Esophagus muscularis mucosa (tissue), 3 donors: ENCODE data around the gene F5.

Experiments used
- POLR2A ChIP-seq: fragments of 450-650 bp; IDR thresholded peaks from one replicate; pipeline ENCODE4 v1.6.1; 2017; ENCODE audit warnings: antibody characterized with exemption, moderate library complexity, mild to moderate bottlenecking, low read depth
- POLR2AphosphoS5 ChIP-seq, 2 donors: sonication (generic); formaldehyde crosslinking; IDR thresholded peaks; one replicate each; pipeline ENCODE4 v1.6.1; 2017; ENCODE audit warnings: antibody characterized with exemption in 2 of 2
- TF ChIP-seq, protein P1 (sequence below), 3 experiments: fragments of 200-600 bp in 2 of 3; fragments of 450-650 bp in 1 of 3; sonication (generic) in 2 of 3; IDR thresholded peaks; one replicate each; pipeline ENCODE4 v1.5.1; 2017 to 2019; ENCODE audit warnings: antibody characterized with exemption in 3 of 3, mild to moderate bottlenecking in 2 of 3, moderate library complexity in 1 of 3

DNA sequence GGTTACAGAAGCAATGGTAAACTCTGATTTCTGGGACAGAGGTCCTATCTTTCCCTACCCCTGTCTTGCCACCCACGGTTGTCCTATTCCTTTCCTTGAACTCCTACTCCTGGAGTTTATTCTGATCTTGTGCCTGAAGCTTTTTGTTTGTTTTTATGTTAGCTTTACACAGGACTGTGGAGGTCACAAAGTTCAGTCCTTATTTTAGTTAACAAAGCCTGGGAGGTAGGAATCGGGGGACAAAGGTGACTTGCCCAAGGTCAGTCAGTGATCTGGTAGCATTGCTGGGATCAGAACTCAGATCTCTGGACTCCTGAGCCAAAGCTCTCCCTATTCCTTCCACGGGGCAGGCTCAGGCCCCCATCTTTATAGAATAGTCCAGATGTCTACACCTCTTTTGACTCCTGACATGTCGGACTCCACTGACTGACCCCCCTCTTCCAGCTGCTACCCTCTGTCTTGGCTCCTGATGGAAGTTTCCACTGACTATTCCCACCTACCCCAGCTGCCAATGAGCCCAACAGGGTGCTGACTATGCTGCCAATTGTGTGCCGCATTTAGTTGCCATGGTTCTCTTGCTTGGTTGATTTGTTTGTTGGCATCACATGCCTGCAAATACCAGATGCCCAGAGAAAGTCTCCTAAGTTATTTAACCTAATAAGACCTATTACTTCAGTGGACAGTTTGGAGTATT, 9.9 kb downstream of the F5 start:
- TF ChIP-seq, protein P1, sequence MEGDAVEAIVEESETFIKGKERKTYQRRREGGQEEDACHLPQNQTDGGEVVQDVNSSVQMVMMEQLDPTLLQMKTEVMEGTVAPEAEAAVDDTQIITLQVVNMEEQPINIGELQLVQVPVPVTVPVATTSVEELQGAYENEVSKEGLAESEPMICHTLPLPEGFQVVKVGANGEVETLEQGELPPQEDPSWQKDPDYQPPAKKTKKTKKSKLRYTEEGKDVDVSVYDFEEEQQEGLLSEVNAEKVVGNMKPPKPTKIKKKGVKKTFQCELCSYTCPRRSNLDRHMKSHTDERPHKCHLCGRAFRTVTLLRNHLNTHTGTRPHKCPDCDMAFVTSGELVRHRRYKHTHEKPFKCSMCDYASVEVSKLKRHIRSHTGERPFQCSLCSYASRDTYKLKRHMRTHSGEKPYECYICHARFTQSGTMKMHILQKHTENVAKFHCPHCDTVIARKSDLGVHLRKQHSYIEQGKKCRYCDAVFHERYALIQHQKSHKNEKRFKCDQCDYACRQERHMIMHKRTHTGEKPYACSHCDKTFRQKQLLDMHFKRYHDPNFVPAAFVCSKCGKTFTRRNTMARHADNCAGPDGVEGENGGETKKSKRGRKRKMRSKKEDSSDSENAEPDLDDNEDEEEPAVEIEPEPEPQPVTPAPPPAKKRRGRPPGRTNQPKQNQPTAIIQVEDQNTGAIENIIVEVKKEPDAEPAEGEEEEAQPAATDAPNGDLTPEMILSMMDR (IDR thresholded peaks at IDR 0.05), result no peak
- no peak for TF ChIP-seq POLR2A
- TF ChIP-seq POLR2AphosphoS5 (IDR thresholded peaks at IDR 0.05), result no peak
